ENCODE results near the gene FBXO9. TPM values are rescaled to one million over a fixed set of nuclear protein-coding genes. Genes with fewer than 3 reads are reported as not detected.

Gene FBXO9
- 10 to 100 TPM; 54.1 to 55.6 TPM for total RNA-seq

- ChIA-PET POLR2A (interaction anchor here (0.7 to 1.6 kb wide), 3 partner anchors 70 to 81 kb away, joined by 3 to 4 read pairs (median 3); partner anchors contain the start of gene GSTA4), CTCF (interaction anchor here (0.6 to 3.4 kb wide), 8 partner anchors 10 to 478 kb away, joined by 3 to 17 read pairs (median 4); partner anchors contain the start of gene GSTA4)
- Mint-ChIP-seq H3K27me3 (no peaks in the 10 kb centered on the region), H3K27ac (peak within 1 kb of the TSS; percentile 97), H3K36me3 (peaks cover 4% of the 10 kb centered on the region), H3K9me3 (no peaks in the 10 kb centered on the region), H3K4me3 (peak within 1 kb of the TSS; percentile 100), H3K4me1 (ENCODE audit: low read depth) (peaks cover 47% of the 10 kb centered on the region)
- DNase-seq = peak; percentile 82
- intact Hi-C loops (cut with micrococcal nuclease) = loop anchor here (2.0 to 5.0 kb wide), 5 partner anchors 292 to 675 kb away; partner anchors contain the start of genes EFHC1 and GCLC
Observed at GRCh38 chr6:53065266-53066076, at the start of gene FBXO9. Gene FBXO9, plus strand, starts transcription at chr6:53065404. Its CDS starts 386 bp downstream, at chr6:53065790.

GRCh38 chr6:53015486-53015885 is 49.7 kb upstream of the FBXO9 start:
- Mint-ChIP-seq H3K4me1 (ENCODE audit: low read depth) (no peaks in the 10 kb centered on the region), H3K4me3 (no peak overlapping the region), H3K27me3 (no peaks in the 10 kb centered on the region), H3K9me3 (no peaks in the 10 kb centered on the region), H3K36me3 (peaks cover 16% of the 10 kb centered on the region), H3K27ac (no peak overlapping the region)
- POLR2A ChIA-PET = no interaction called here
- CTCF ChIA-PET = no interaction called here
- no peak for DNase-seq
- intact Hi-C loops (cut with micrococcal nuclease) = no loop called here

- POLR2A ChIA-PET = no interaction called here
- no peaks in the 10 kb centered on the region for H3K9me3 Mint-ChIP-seq
- CTCF ChIA-PET = no interaction called here
- intact Hi-C loops (cut with micrococcal nuclease) = no loop called here
- no peak for DNase-seq
- no peak overlapping the region for H3K4me3 Mint-ChIP-seq
- H3K36me3 Mint-ChIP-seq = peaks cover 9% of the 10 kb centered on the region
- H3K27ac Mint-ChIP-seq = no peak overlapping the region
- H3K27me3 Mint-ChIP-seq = no peaks in the 10 kb centered on the region
- H3K4me1 Mint-ChIP-seq (ENCODE audit: low read depth) = no peaks in the 10 kb centered on the region
Observed at GRCh38 chr6:53018446-53018845, 46.8 kb upstream of the FBXO9 start.

GRCh38 chr6:53020005-53020744 is 45.0 kb upstream of the FBXO9 start:
- intact Hi-C loops (cut with micrococcal nuclease) = no loop called here
- no peak overlapping the region for H3K4me3 Mint-ChIP-seq
- H3K27me3 Mint-ChIP-seq = no peaks in the 10 kb centered on the region
- peaks cover 3% of the 10 kb centered on the region for H3K4me1 Mint-ChIP-seq (ENCODE audit: low read depth)
- H3K36me3 Mint-ChIP-seq = peaks cover 9% of the 10 kb centered on the region
- H3K9me3 Mint-ChIP-seq = no peaks in the 10 kb centered on the region
- DNase-seq = no peak
- ChIA-PET POLR2A (no interaction called here), CTCF (no interaction called here)
- H3K27ac Mint-ChIP-seq = no peak overlapping the region

GRCh38 chr6:53023323-53023722 is 41.9 kb upstream of the FBXO9 start:
- peaks cover 7% of the 10 kb centered on the region for H3K36me3 Mint-ChIP-seq
- no peak overlapping the region for H3K4me3 Mint-ChIP-seq
- no peaks in the 10 kb centered on the region for H3K27me3 Mint-ChIP-seq
- H3K9me3 Mint-ChIP-seq = no peaks in the 10 kb centered on the region
- peaks cover 7% of the 10 kb centered on the region for H3K4me1 Mint-ChIP-seq (ENCODE audit: low read depth)
- ChIA-PET CTCF (no interaction called here), POLR2A (no interaction called here)
- intact Hi-C loops (cut with micrococcal nuclease) = no loop called here
- no peak overlapping the region for H3K27ac Mint-ChIP-seq
- no peak for DNase-seq

GRCh38 chr6:53026526-53026925 is 38.7 kb upstream of the FBXO9 start:
- ChIA-PET CTCF (no interaction called here), POLR2A (no interaction called here)
- no peaks in the 10 kb centered on the region for H3K27me3 Mint-ChIP-seq
- no peak for DNase-seq
- H3K9me3 Mint-ChIP-seq = no peaks in the 10 kb centered on the region
- H3K4me3 Mint-ChIP-seq = no peak overlapping the region
- intact Hi-C loops (cut with micrococcal nuclease) = no loop called here
- peaks cover 13% of the 10 kb centered on the region for H3K36me3 Mint-ChIP-seq
- peaks cover 11% of the 10 kb centered on the region for H3K4me1 Mint-ChIP-seq (ENCODE audit: low read depth)
- no peak overlapping the region for H3K27ac Mint-ChIP-seq

- ChIA-PET POLR2A (no interaction called here), CTCF (no interaction called here)
- Mint-ChIP-seq H3K27ac (no peak overlapping the region), H3K36me3 (peaks cover 13% of the 10 kb centered on the region), H3K4me1 (ENCODE audit: low read depth) (peaks cover 11% of the 10 kb centered on the region), H3K4me3 (no peak overlapping the region), H3K27me3 (no peaks in the 10 kb centered on the region), H3K9me3 (no peaks in the 10 kb centered on the region)
- intact Hi-C loops (cut with micrococcal nuclease) = no loop called here
- DNase-seq = no peak
Observed at GRCh38 chr6:53027131-53027718, 38.0 kb upstream of the FBXO9 start.

- H3K27ac Mint-ChIP-seq = no peak overlapping the region
Observed at GRCh38 chr6:53028467-53028866, 36.7 kb upstream of the FBXO9 start.

GRCh38 chr6:53029257-53029656 is 35.9 kb upstream of the FBXO9 start:
- H3K4me1 Mint-ChIP-seq (ENCODE audit: low read depth) = peaks cover 11% of the 10 kb centered on the region
- H3K36me3 Mint-ChIP-seq = peaks cover 17% of the 10 kb centered on the region
- no peaks in the 10 kb centered on the region for H3K27me3 Mint-ChIP-seq
- H3K9me3 Mint-ChIP-seq = no peaks in the 10 kb centered on the region
- no peak overlapping the region for H3K27ac Mint-ChIP-seq
- H3K4me3 Mint-ChIP-seq = no peak overlapping the region
- DNase-seq = no peak
- CTCF ChIA-PET = no interaction called here
- intact Hi-C loops (cut with micrococcal nuclease) = no loop called here
- POLR2A ChIA-PET = no interaction called here

More at GRCh38 chr6:53028467-53028866, 36.7 kb upstream of the FBXO9 start:
- no peak overlapping the region for H3K4me3 Mint-ChIP-seq
- no peak for DNase-seq
- peaks cover 11% of the 10 kb centered on the region for H3K4me1 Mint-ChIP-seq (ENCODE audit: low read depth)
- intact Hi-C loops (cut with micrococcal nuclease) = no loop called here
- no peaks in the 10 kb centered on the region for H3K9me3 Mint-ChIP-seq
- POLR2A ChIA-PET = no interaction called here
- CTCF ChIA-PET = no interaction called here
- peaks cover 15% of the 10 kb centered on the region for H3K36me3 Mint-ChIP-seq
- H3K27me3 Mint-ChIP-seq = no peaks in the 10 kb centered on the region

- Mint-ChIP-seq H3K36me3 (peaks cover 17% of the 10 kb centered on the region), H3K27me3 (no peaks in the 10 kb centered on the region), H3K4me3 (no peak overlapping the region), H3K9me3 (no peaks in the 10 kb centered on the region), H3K4me1 (ENCODE audit: low read depth) (peaks cover 8% of the 10 kb centered on the region), H3K27ac (no peak overlapping the region)
- ChIA-PET CTCF (no interaction called here), POLR2A (no interaction called here)
- intact Hi-C loops (cut with micrococcal nuclease) = no loop called here
- no peak for DNase-seq
Observed at GRCh38 chr6:53029761-53030160, 35.4 kb upstream of the FBXO9 start.

GRCh38 chr6:53031281-53031680 is 33.9 kb upstream of the FBXO9 start:
- ChIA-PET POLR2A (no interaction called here), CTCF (interaction anchor here (2.3 kb wide), 1 partner anchor 35 kb away, joined by 5 read pairs; no protein-coding TSS in a partner anchor)
- no peak for DNase-seq
- intact Hi-C loops (cut with micrococcal nuclease) = no loop called here
- H3K4me3 Mint-ChIP-seq = no peak overlapping the region
- peaks cover 21% of the 10 kb centered on the region for H3K36me3 Mint-ChIP-seq
- no peaks in the 10 kb centered on the region for H3K27me3 Mint-ChIP-seq
- no peak overlapping the region for H3K27ac Mint-ChIP-seq
- H3K9me3 Mint-ChIP-seq = no peaks in the 10 kb centered on the region
- H3K4me1 Mint-ChIP-seq (ENCODE audit: low read depth) = peaks cover 8% of the 10 kb centered on the region

GRCh38 chr6:53032849-53033248 is 32.4 kb upstream of the FBXO9 start:
- ChIA-PET POLR2A (no interaction called here), CTCF (no interaction called here)
- Mint-ChIP-seq H3K27me3 (no peaks in the 10 kb centered on the region), H3K4me1 (ENCODE audit: low read depth) (peaks cover 4% of the 10 kb centered on the region), H3K36me3 (peaks cover 23% of the 10 kb centered on the region), H3K4me3 (no peak overlapping the region), H3K9me3 (no peaks in the 10 kb centered on the region), H3K27ac (no peak overlapping the region)
- no peak for DNase-seq
- intact Hi-C loops (cut with micrococcal nuclease) = no loop called here
